GM12875 (cell line): Measurements from ENCODE around the gene NEK11.

Source experiments
- H3K4me3 ChIP-seq: one replicate; pipeline ENCODE4 v1.5.1; 2011; ENCODE audit warnings: low read depth, low read length, control low read depth
- CTCF ChIP-seq: IDR thresholded peaks from 2 replicates; pipeline ENCODE4 v1.5.1; 2011; ENCODE audit warnings: low read depth, mild to moderate bottlenecking, control low read depth, inconsistent platforms, low read length, moderate library complexity, borderline replicate concordance; ENCODE audit not compliant: insufficient read depth

NEK11 gene

GRCh38 chr3:131026321-131027151, at the start of gene NEK11, which contains the start of gene ASTE1:
NEK11 (plus strand) TSS chr3:131026877; CDS start chr3:131029709, 2,832 bp downstream.
ASTE1 (minus strand) TSS chr3:131026825; CDS start chr3:131025306, 1,519 bp downstream.
- no peak for TF ChIP-seq CTCF
- peak within 1 kb of the TSS; percentile 65 for H3K4me3 ChIP-seq

GRCh38 chr3:130979117-130979516, 47.6 kb upstream of the NEK11 start:
- TF ChIP-seq CTCF, result no peak

GRCh38 chr3:130981469-130981868, 45.2 kb upstream of the NEK11 start:
- no peak overlapping the region for H3K4me3 ChIP-seq
- no peak for TF ChIP-seq CTCF

More at GRCh38 chr3:130979117-130979516, 47.6 kb upstream of the NEK11 start:
- no peak overlapping the region for H3K4me3 ChIP-seq

GRCh38 chr3:130990282-130990681, 36.4 kb upstream of the NEK11 start:
- no peak overlapping the region for H3K4me3 ChIP-seq
- no peak for TF ChIP-seq CTCF

GRCh38 chr3:130991126-130991525, 35.6 kb upstream of the NEK11 start:
- no peak overlapping the region for H3K4me3 ChIP-seq
- TF ChIP-seq CTCF, result no peak

GRCh38 chr3:130992344-130992743, 34.3 kb upstream of the NEK11 start:
- TF ChIP-seq CTCF, result no peak
- no peak overlapping the region for H3K4me3 ChIP-seq

GRCh38 chr3:130997289-130997688, 29.4 kb upstream of the NEK11 start:
- no peak for TF ChIP-seq CTCF
- H3K4me3 ChIP-seq, result no peak overlapping the region
